ENCODE data around the gene DAB1.

The DAB1 gene

DNA sequence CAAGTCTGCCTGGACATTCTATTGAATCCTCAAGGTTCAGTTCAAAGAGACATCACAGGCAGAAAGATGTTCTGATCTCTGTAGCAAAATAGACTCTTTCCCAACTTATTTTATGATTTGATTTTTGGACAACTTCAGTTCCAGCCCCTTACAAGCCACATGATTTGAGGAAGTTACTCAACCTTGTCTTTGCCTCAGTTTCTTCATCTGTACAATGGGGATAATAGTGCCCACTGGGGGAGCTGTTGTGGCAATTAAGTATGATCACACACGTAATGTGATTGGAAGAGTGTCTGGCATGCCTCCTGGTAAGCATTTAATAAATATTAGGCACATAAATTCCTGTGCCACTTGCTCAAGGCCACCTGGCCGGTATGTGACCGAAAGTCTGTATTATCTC lies 130.6 kb downstream of the DAB1 start:
- Histone ChIP-seq H3K9me3 (ENCODE audit: control insufficient read depth, low read length) (no peaks in the 10 kb centered on the region), H2AFZ (no peak overlapping the region), H3K4me2 (ENCODE audit: low read length) (no peak overlapping the region), H3K36me3 (ENCODE audit: control insufficient read depth, insufficient read depth, low read length) (no peaks in the 10 kb centered on the region), H3K4me1 (no peaks in the 10 kb centered on the region), H3K9ac (no peak overlapping the region), H3K27me3 (ENCODE audit: control insufficient read depth, insufficient read depth, low read length) (no peaks in the 10 kb centered on the region), H3K27ac (no peak overlapping the region), H3K4me3 (ENCODE audit: low read depth, low read length) (no peak overlapping the region), H3K79me2 (no peaks in the 10 kb centered on the region)
- TF ChIP-seq, protein P1, sequence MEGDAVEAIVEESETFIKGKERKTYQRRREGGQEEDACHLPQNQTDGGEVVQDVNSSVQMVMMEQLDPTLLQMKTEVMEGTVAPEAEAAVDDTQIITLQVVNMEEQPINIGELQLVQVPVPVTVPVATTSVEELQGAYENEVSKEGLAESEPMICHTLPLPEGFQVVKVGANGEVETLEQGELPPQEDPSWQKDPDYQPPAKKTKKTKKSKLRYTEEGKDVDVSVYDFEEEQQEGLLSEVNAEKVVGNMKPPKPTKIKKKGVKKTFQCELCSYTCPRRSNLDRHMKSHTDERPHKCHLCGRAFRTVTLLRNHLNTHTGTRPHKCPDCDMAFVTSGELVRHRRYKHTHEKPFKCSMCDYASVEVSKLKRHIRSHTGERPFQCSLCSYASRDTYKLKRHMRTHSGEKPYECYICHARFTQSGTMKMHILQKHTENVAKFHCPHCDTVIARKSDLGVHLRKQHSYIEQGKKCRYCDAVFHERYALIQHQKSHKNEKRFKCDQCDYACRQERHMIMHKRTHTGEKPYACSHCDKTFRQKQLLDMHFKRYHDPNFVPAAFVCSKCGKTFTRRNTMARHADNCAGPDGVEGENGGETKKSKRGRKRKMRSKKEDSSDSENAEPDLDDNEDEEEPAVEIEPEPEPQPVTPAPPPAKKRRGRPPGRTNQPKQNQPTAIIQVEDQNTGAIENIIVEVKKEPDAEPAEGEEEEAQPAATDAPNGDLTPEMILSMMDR (IDR thresholded peaks at IDR 0.05), result no peak

DNA sequence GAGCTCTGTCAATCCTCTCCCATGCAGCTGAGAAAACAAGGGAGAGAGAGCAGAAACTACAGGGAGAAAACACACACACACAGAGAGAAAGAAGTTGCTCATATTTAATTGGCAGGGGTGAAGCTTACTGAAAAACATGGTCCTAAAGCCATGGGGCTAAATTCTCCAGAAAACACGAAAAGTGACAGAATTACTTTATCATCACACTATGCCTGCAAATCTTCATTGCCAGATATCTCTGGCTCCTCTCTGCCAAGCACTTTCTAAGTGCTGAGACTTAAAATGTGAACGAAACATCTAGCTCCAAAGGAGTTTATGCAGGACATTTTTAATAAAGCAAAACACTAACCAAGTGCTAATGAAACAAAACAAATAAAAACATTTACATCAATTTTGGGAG lies 134.1 kb downstream of the DAB1 start:
- Histone ChIP-seq H3K79me2 (no peaks in the 10 kb centered on the region), H3K27me3 (ENCODE audit: control insufficient read depth, insufficient read depth, low read length) (no peaks in the 10 kb centered on the region), H3K4me3 (ENCODE audit: low read depth, low read length) (no peak overlapping the region), H3K4me2 (ENCODE audit: low read length) (no peak overlapping the region), H3K36me3 (ENCODE audit: control insufficient read depth, insufficient read depth, low read length) (no peaks in the 10 kb centered on the region), H2AFZ (no peak overlapping the region), H3K9me3 (ENCODE audit: control insufficient read depth, low read length) (no peaks in the 10 kb centered on the region), H3K9ac (no peak overlapping the region), H3K4me1 (no peaks in the 10 kb centered on the region), H3K27ac (no peak overlapping the region)
- TF ChIP-seq, protein P1 (IDR thresholded peaks at IDR 0.05), result no peak

DNA sequence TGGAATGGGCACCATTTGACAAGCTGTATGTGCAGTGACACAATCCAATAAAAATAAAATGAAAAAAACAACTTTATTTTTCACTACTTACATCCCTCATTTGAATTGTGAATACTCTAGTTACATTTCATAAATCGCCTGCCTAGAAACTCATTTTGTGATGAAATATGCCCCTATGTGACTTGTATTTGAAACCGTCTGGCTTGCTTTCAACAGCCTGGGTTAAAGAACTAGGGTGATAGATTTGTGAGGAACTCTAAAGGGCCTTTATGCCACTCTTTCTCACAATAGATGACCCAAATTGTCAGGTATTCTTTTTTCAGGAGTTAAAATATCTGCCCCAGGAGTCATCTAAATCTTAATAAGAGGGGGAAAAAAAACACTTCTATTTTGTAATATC lies 137.9 kb downstream of the DAB1 start:
- Histone ChIP-seq H3K4me1 (peaks cover 4% of the 10 kb centered on the region), H3K36me3 (ENCODE audit: control insufficient read depth, insufficient read depth, low read length) (no peaks in the 10 kb centered on the region)
- TF ChIP-seq, protein P1 (IDR thresholded peaks at IDR 0.05), result no peak

DNA sequence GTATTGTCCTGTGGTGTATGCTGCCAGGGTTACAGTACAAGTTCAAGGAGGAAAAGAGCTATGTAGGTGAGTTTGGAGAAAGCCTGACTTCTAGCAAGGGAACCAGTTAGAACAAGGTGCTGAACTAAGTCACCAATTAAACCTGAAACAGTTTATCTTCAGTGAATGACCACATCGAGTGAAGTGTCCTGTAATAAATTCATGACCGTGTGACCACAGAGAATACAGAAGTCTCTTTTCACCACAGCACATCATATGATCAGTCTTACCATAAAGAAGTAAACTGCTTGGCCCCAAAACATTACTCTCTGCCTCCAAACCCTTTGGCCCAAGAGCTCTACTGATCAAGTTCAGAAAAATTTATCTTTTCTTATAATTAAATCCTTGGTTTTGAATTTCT lies 141.4 kb downstream of the DAB1 start:
- Histone ChIP-seq H3K9me3 (ENCODE audit: control insufficient read depth, low read length) (no peaks in the 10 kb centered on the region), H3K27ac (no peak overlapping the region), H3K27me3 (ENCODE audit: control insufficient read depth, insufficient read depth, low read length) (no peaks in the 10 kb centered on the region), H3K79me2 (no peaks in the 10 kb centered on the region), H3K4me1 (peaks cover 10% of the 10 kb centered on the region), H3K4me2 (ENCODE audit: low read length) (no peak overlapping the region), H3K4me3 (ENCODE audit: low read depth, low read length) (no peak overlapping the region), H3K36me3 (ENCODE audit: control insufficient read depth, insufficient read depth, low read length) (no peaks in the 10 kb centered on the region), H3K9ac (no peak overlapping the region), H2AFZ (no peak overlapping the region)
- TF ChIP-seq, protein P1 (IDR thresholded peaks at IDR 0.05), result no peak

More for the DNA sequence above, 137.9 kb downstream of the DAB1 start:
- no peak overlapping the region for H3K4me2 ChIP-seq (ENCODE audit: low read length)
- H3K4me3 ChIP-seq (ENCODE audit: low read depth, low read length), result no peak overlapping the region
- no peaks in the 10 kb centered on the region for H3K9me3 ChIP-seq (ENCODE audit: control insufficient read depth, low read length)
- H3K79me2 ChIP-seq, result no peaks in the 10 kb centered on the region
- H3K27ac ChIP-seq, result no peak overlapping the region
- no peaks in the 10 kb centered on the region for H3K27me3 ChIP-seq (ENCODE audit: control insufficient read depth, insufficient read depth, low read length)
- H2AFZ ChIP-seq, result no peak overlapping the region
- no peak overlapping the region for H3K9ac ChIP-seq

DNA sequence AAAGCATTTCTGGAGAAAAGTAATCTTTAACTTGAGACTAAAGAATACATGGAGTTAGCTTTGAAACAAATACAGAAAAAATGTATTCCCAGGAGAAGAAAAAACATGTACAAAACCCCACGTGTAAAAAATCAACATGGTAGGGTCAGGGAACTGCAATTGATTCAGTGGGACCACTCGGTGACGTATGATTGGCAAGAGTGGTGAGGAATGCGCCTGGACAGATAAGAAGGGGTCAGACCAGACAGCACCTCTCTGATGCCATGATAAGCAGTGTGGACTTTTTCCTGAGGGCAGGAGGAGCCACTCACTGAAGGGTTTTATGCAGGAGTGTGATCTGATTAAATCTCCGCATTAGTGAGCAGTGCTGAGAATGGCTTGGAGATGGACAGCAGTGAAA lies 142.5 kb downstream of the DAB1 start:
- H3K4me2 ChIP-seq (ENCODE audit: low read length), result no peak overlapping the region
- no peak overlapping the region for H3K9ac ChIP-seq
- H2AFZ ChIP-seq, result peak overlapping the region; percentile 33
- H3K27ac ChIP-seq, result peak overlapping the region; percentile 81
- no peaks in the 10 kb centered on the region for H3K36me3 ChIP-seq (ENCODE audit: control insufficient read depth, insufficient read depth, low read length)
- no peaks in the 10 kb centered on the region for H3K9me3 ChIP-seq (ENCODE audit: control insufficient read depth, low read length)
- H3K4me1 ChIP-seq, result peaks cover 10% of the 10 kb centered on the region
- H3K79me2 ChIP-seq, result no peaks in the 10 kb centered on the region
- H3K4me3 ChIP-seq (ENCODE audit: low read depth, low read length), result no peak overlapping the region
- no peaks in the 10 kb centered on the region for H3K27me3 ChIP-seq (ENCODE audit: control insufficient read depth, insufficient read depth, low read length)
- TF ChIP-seq, protein P1 (IDR thresholded peaks at IDR 0.05), result no peak
